HG03280 (cell line): Measurements from ENCODE around the gene PIWIL4.
A peak's percentile ranks its signal among the peaks of the same experiment; 100 is the strongest.

ENCODE experiments used
- ATAC-seq: cut with Tn5 transposase; IDR thresholded peaks from one replicate; pipeline ENCODE4 v1.9.1; 2021; ENCODE audit warnings: mild to moderate bottlenecking, moderate library complexity; ENCODE audit not compliant: unreplicated experiment

PIWIL4 gene

GRCh38 chr11:94567181-94567670 lies at the start of gene PIWIL4:
Gene PIWIL4, plus strand, starts transcription at chr11:94567368. Its CDS starts 151 bp downstream, at chr11:94567519.
- ATAC-seq: no peak

GRCh38 chr11:94518300-94518699 lies 48.9 kb upstream of the PIWIL4 start:
- no peak for ATAC-seq

DNA sequence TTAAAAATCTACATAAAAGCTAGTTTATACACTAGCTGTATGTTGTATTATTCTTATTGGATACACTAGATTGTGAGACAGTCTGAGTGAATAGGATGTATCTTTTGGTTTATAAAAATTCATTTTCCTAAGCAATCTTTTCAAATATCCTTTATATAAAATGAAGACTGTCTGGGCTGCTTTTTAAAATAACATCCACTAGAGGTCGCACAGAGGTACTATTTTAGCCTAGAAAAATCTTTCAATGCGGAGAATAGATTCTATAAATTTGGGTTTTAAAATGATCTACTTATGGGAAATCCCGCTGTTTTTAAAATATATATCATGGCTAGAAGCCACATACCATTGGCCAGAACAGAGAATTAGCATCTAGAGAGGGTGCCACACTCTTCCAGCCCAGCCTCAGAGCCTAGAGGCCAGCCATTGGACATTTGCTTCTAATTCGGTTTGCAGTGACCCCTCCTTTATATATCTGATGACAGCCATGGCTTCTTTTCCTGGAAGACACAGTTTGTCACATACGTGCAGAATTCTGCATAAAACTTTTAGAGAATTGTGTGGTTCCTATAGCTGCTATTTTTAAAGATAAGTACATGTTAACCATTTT lies 47.6 kb upstream of the PIWIL4 start:
- ATAC-seq: no peak

- ATAC-seq: peak; percentile 52
These were observed 45.5 kb upstream of the PIWIL4 start for GRCh38 chr11:94521684-94522083.

DNA sequence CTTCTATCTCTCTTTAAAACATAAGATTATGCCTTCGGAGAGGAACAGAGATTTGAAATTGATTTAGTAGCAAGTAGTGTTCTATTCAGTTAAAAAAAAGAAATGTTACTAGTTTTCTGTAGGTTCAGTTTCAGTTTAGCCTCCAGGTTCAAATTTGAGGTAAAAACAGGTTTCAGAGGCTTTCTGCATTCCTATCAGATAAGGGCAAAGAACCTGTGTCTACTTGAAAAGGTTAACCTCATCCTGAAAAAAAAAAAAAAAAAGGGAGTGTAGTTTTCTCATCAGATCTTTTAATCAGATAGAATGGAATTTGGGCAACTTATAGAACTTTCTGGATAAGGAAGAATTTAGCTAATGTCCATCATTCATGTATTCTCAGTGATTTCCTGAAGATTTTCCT lies 42.8 kb upstream of the PIWIL4 start:
- ATAC-seq: no peak

GRCh38 chr11:94525546-94526324 lies 41.4 kb upstream of the PIWIL4 start:
- no peak for ATAC-seq

GRCh38 chr11:94526645-94527438 lies 40.3 kb upstream of the PIWIL4 start:
- no peak for ATAC-seq

GRCh38 chr11:94528551-94528950 lies 38.6 kb upstream of the PIWIL4 start:
- no peak for ATAC-seq

DNA sequence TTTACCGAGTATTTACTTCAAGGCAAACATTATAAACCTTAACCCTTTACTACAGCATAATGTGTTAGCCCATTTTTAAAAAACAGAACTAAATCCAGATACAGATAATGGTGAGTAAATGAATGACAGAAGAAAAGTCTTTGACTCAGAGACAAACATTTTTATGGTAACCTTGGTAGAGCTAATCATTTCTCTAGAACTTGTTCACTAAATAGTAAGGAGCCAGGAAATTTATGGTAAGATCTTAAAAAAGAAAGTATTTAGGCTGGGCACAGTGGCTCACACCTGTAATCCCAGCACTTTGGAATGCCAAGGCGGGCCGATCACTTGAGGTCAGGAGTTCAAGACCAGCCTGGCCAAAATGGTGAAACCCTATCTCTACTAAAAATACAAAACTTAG lies 35.0 kb upstream of the PIWIL4 start:
- ATAC-seq: no peak

GRCh38 chr11:94533206-94533605 lies 34.0 kb upstream of the PIWIL4 start:
- no peak for ATAC-seq

GRCh38 chr11:94533696-94534630 lies 33.2 kb upstream of the PIWIL4 start:
- ATAC-seq: no peak

DNA sequence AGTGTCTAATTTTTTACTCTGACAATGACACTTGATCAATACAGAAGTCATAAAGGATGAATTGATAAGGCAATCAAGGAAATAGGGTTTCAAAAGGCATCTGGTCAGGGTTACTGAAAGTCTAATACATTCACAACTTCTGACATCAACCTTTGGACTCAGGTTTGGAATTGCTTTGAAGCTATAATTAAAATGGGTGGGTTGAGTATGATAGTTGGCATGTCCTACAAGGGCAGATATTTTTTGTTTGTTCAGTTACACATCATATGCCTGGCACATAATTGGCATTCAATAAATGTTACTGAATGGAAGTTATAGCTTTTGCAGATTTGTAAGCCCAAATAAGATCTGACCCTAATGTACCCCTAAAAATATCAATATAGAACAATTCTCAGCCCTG lies 30.8 kb upstream of the PIWIL4 start:
- no peak for ATAC-seq

DNA sequence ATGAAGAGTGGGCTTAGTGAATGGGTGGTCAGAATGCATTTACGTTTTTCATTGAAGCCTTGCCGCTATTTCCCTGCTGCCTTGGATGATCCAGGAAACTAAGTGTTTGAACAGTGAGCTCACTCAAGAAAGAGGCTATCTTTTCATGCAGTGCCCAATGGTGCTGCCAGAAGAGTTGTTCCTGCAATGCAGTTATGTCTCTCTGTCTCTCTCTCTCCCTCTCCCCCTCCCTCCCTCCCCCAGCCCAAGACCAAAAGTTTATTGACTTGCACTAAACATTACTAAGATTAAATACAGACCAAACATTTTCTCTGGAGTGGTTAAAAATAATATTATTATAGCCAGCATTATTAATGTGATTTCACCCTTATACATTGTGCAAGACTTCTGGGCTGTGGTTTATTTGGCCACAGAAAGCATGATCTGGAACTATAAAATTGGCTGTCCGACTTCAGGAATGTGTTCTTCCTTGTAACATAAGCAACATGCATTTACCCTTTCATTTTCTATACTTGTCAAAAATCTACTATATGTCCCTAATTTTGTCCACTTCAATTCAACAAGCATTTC lies 30.1 kb upstream of the PIWIL4 start:
- ATAC-seq: no peak

DNA sequence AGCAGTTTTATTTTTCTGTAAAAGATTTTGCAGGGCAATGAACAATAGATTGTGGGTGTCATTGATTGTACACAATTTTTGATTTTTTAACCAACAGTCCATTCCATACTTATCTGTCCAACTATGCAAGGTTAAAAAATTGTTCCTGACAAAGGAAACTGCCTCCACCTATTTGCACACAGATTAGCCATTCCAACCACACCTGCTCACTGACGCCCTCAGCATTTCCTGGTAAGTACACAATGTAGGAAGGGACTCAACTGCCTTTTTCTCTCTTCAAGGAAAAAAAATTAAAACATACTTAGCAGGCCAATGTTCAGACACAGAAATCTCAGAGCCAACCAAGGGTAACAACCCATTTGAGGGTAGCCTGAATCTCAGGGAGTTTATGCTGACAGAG lies 27.7 kb upstream of the PIWIL4 start:
- ATAC-seq: no peak

DNA sequence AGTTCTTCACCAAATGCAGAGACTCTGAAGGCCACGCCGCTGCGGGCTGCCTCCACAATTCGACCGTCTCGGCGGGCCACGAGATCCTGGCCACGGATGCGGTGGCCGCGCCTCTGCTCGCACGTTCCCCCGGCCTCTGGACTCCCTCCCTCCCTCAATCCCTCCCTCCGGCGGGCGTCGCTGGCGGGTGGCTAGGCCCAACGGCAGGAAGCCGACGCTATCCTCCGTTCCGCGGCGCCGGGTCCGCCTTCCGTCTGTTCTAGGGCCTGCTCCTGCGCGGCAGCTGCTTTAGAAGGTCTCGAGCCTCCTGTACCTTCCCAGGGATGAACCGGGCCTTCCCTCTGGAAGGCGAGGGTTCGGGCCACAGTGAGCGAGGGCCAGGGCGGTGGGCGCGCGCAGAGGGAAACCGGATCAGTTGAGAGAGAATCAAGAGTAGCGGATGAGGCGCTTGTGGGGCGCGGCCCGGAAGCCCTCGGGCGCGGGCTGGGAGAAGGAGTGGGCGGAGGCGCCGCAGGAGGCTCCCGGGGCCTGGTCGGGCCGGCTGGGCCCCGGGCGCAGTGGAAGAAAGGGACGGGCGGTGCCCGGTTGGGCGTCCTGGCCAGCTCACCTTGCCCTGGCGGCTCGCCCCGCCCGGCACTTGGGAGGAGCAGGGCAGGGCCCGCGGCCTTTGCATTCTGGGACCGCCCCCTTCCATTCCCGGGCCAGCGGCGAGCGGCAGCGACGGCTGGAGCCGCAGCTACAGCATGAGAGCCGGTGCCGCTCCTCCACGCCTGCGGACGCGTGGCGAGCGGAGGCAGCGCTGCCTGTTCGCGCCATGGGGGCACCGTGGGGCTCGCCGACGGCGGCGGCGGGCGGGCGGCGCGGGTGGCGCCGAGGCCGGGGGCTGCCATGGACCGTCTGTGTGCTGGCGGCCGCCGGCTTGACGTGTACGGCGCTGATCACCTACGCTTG lies 23.2 kb upstream of the PIWIL4 start, which contains the start of gene FUT4:
FUT4 (plus strand) TSS at position 227 of the 951 bp plus-strand sequence; CDS start at position 440, 213 bp downstream.
- peak; percentile 87 for ATAC-seq

- no peak for ATAC-seq
These were observed 22.4 kb upstream of the PIWIL4 start for GRCh38 chr11:94544646-94545263.

- ATAC-seq: no peak
These were observed 21.7 kb upstream of the PIWIL4 start for GRCh38 chr11:94545264-94546161.

DNA sequence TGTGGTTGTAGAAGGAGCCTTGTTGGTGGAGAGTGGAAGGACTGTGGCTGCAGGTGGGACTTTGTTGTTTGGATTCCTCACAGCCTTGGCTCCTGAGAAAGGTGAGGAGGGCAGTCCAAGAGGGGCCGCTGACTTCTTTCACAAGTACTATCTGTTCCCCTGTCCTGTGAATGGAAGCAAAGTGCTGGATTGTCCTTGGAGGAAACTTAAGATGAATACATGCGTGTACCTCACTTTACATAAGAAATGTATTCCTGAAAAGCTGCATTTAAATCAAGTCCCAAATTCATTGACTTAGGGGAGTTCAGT lies 21.1 kb upstream of the PIWIL4 start:
- ATAC-seq: no peak
